Gastroesophageal sphincter (tissue), 3 donors: ENCODE data around the gene RNF213.

Experiments
- CTCF ChIP-seq, 4 experiments: fragments of 200-600 bp in 2 of 4; fragments of 450-650 bp in 2 of 4; sonication (generic) in 1 of 4; IDR thresholded peaks; one replicate each; pipeline ENCODE4 v1.5.1; 2017 to 2019; ENCODE audit warnings: antibody characterized with exemption in 4 of 4, mild to moderate bottlenecking in 2 of 4, moderate library complexity in 2 of 4
- EP300 ChIP-seq: sonication (generic); formaldehyde crosslinking; IDR thresholded peaks from one replicate; pipeline ENCODE4 v1.6.1; 2017; ENCODE audit warnings: antibody characterized with exemption, mild to moderate bottlenecking
- POLR2A ChIP-seq, 2 donors: fragments of 450-650 bp; IDR thresholded peaks; one replicate each; pipeline ENCODE4 v1.6.1; 2017; ENCODE audit warnings: antibody characterized with exemption in 2 of 2, mild to moderate bottlenecking in 2 of 2, moderate library complexity in 1 of 2
- POLR2AphosphoS5 ChIP-seq: sonication (generic); formaldehyde crosslinking; IDR thresholded peaks from one replicate; pipeline ENCODE4 v1.6.1; 2017; ENCODE audit warnings: antibody characterized with exemption

GRCh38 chr17:80419255-80419654, 158.6 kb downstream of the RNF213 start:
- TF ChIP-seq CTCF (IDR thresholded peaks at IDR 0.05) (no peak), POLR2AphosphoS5 (no peak), POLR2A (IDR thresholded peaks at IDR 0.05) (no peak), EP300 (no peak)
